H4 (cell line): ENCODE data around the gene EIF4G1. TPM values are rescaled to one million over a fixed set of nuclear protein-coding genes. Genes with fewer than 3 reads are reported as not detected.

Experiments used
- DNase-seq: peaks from one replicate; pipeline ENCODE4 v3.0.0-alpha.2; 2015; ENCODE audit warnings: low spot score
- total RNA-seq: library from RNA; depleted of rRNA; stranded (reverse); fragments of >200 nt; shearing (Covaris generic); gene quantifications from 2 replicates; pipeline ENCODE4 v1.2.3, GENCODE V29; 2014

The EIF4G1 gene
- total RNA-seq, 1 experiment from 2014 or later, result 235 TPM

- DNase-seq, result no peak
Measured at GRCh38 chr3:184368586-184369183, 54.3 kb downstream of the EIF4G1 start.

DNA sequence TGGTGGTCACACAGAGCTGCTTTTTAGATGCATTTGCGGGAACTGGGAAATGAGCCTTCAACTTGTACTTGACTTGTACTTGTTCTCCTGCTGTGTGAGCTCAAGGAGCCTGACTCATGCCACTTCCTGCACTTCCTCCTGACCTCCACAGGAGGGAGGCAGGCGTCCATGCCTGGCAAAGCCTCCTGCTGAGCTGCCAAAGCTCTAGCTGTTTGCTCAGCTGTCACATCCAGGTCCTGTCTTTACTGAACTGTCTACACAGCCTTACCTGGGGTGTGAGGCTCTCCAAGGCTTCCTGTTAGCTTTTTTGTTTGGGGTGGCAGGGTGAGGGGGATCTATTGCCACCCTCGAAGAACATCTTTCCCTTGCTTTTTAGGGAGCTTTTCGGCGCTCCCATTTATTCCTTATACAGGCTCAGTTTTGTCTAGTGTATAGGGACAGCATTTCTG is 57.2 kb downstream of the EIF4G1 start:
- DNase-seq, result peak; percentile 92

- DNase-seq, result no peak
Measured at GRCh38 chr3:184372296-184372821, 58.0 kb downstream of the EIF4G1 start.

DNA sequence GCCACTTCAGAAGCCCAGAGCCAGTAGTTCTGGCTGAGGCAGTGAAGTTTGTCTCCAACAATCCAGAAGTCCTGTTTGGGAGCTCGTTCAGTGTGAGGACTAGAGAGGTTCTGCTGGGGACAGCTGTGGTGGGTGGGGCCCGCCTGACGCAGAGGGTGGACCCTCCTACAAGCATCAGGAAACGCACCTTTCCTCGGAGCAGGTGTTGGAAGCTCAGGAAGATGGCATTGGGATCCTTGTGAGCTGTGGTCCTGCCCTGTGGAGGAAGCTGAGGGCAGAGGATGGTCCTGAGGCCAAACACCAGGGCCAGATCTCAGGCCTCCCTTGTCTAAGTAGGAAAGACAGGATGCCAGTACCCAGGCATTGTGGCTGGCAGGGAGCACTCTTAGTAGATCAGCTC is 58.5 kb downstream of the EIF4G1 start:
- DNase-seq, result no peak

GRCh38 chr3:184373422-184373821 is 59.0 kb downstream of the EIF4G1 start:
- DNase-seq, result no peak

DNA sequence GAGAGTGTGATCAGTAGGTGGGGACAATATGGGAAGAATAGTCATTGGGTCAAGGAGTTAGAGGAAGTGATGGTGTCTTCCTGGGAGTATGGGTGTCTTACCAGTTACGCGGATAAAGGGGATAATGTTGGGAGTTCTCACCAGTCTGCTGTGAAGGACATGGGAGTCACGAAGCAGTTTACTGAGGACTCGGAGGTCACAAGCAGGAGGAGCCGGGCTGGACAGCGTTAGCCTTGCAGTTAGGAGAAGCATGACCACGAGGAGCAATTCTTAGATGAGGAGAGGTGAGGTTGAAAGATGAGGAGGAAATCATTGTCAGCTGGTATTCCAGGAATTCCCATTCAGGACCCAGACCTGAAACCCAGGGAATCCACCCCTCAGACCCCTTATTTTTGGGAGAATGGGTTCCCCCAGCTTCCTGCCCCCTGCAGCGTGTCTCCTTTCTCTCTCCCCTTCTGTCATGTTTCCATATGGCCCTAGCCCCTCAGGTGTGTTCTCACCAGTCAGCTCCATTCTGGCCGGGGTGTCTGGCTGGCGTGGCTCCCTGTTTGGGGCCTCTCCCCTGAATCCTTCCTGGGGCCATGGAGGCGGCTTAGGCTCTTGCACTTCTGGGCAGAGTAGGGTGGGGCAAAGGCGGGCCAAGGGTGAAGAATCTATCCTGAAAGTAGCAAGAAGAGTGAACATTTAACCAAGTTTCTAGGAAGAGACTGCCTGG is 61.5 kb downstream of the EIF4G1 start:
- no peak for DNase-seq

DNA sequence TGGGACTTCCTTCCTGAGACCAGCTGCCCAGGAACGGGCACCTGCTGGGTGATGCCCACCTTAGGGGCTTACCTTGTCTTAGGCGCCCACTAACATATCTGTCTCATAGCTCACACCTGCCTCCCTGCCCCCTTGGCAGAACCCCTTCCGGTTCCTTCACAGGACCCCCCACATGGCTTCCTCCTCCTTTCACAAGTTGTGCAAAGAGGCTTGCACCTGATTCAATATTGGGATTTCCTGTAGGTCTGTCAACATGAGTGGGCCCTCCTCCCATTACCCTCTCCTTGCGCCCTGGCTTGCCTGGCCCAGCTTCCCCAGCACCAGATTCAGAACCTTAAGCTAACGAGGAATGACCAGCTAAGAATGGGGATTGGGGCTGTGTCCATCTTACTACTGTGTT is 63.0 kb downstream of the EIF4G1 start:
- DNase-seq, result no peak

GRCh38 chr3:184377882-184378445 is 63.6 kb downstream of the EIF4G1 start, which contains the start of gene THPO:
TSS of gene THPO (minus strand) at chr3:184378207. CDS start at chr3:184376259, 1,948 bp downstream.
- no peak for DNase-seq

DNA sequence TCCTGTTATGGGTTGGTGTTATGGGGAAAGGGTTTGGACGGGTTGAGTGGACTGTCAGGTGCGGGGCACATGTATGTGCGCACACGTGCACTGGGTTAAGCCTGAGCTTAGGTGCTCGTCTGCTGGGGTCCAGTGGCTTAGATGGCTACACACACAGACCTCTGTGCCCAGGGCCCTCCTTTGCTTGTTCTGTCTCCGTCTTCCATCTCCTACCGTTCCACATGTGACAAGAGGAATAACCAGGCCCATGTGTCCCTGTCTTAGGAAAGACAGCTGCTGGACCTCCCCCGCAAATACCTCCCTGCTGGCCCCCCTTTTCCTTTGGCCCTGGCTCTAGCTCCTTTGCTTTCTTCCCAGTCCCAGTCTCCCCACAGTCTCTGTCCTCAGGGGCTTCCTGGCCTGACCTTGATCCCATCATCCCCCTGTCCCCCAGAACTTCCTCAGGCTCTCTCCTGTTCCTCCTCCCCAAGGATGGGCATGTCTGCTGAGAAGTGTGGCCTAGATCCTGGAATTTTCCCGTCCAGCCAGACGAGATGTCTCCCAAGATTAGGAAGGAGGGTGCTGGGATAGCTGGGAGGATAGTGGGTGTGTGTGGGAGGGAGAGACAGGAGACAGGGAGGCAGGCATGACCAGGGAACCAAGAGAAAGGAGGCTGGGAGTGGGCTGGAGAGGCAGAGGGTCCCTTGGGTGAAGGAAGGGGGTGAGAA is 64.4 kb downstream of the EIF4G1 start:
- DNase-seq, result no peak

DNA sequence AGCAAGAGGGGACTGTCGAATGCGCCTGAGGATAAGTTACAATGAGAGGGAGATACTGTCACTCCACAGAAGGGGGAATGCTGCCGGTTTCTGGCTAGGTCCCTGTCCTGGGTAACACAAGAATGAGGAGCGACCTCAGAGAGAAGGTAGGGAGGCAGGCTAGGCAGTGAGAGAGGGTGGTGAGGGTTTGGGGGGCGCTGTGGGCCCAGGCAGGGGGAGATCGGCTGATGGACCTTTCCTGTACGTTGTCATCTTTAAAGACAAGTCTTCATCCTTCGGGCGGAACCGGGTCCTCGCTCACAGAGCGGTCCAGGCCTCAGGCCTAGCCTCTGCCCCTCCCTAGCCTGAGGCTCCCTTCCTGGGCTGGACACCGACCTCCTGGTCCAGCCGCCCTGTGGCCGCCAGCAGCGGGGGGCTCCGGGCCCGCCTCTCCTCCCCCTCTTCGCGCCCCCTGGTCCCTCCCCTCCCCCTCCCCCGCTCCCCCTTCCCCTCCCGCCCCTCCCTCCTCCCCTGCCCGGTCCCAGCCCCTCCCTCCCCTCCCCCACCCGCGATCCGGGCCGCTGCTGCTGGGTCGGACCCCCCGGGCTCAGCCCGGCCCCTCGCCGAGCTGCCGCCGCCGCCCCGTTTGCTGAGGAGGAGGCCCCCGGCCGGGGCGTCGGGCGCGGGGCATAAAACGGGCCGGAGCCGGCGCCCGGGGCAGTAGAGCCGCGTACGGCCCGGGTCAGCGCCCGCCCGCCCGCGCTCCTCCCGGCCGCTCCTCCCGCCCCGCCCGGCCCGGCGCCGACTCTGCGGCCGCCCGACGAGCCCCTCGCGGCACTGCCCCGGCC is 65.2 kb downstream of the EIF4G1 start, which contains the start of gene CHRD:
TSS of gene CHRD (plus strand) at position 697 of the 827 bp plus-strand sequence. CDS start 265 bp downstream, outside the sequence.
- DNase-seq, result no peak

DNA sequence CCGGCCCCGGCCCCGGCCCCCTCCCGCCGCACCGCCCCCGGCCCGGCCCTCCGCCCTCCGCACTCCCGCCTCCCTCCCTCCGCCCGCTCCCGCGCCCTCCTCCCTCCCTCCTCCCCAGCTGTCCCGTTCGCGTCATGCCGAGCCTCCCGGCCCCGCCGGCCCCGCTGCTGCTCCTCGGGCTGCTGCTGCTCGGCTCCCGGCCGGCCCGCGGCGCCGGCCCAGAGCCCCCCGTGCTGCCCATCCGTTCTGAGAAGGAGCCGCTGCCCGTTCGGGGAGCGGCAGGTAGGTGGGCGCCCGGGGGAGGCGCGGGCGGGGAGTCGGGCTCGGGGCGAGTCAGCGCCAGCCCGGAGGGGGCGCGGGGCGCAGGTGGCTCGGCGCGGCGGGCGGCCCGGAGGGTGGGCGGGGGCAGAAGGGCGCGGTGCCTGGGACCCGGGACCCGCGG is 65.8 kb downstream of the EIF4G1 start:
- DNase-seq, result no peak

DNA sequence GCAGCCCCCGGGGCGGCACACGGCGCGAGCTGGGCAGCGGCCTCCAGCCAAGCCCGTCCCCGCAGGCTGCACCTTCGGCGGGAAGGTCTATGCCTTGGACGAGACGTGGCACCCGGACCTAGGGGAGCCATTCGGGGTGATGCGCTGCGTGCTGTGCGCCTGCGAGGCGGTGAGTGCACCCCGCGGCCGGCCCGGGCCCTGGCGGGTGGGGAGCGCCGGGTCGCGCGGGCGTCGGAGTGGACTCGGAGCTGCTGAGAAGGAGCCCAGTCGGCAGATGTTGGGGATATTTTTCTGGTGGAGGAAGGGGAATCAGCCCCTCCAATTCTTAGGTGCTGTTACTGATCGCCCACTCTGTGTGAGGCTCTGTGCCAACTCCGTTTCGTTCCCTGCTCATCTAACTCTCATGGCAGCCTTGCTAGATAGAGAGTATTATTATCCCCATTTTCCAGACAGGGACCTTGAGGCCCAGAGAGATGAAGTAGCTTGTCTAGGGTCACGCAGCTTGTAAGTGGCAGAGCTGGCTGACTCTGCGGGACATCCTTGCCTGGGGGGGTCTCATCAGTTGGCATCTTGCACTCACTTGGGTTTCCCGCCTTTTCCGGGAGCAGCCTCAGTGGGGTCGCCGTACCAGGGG is 66.3 kb downstream of the EIF4G1 start:
- DNase-seq, result no peak

GRCh38 chr3:184381261-184382224 is 67.1 kb downstream of the EIF4G1 start:
- no peak for DNase-seq

GRCh38 chr3:184382326-184383032 is 68.1 kb downstream of the EIF4G1 start:
- no peak for DNase-seq

- no peak for DNase-seq
Measured at GRCh38 chr3:184383033-184383740, 68.8 kb downstream of the EIF4G1 start.

DNA sequence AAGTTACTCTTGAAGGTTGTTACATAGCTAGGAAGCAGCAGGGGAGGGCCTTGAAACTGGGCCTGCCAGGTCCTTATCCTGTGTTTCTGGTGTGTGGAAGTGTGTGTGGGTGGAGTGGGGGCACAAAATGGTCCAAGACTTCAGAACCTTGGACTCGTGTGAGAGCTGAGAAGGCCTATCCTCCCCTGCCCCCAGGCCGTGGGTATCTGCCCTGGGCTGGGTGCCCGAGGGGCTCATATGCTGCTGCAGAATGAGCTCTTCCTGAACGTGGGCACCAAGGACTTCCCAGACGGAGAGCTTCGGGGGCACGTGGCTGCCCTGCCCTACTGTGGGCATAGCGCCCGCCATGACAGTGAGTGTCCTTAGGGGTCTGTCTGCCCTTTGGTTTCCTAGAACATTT is 69.9 kb downstream of the EIF4G1 start:
- no peak for DNase-seq
